SU-DHL-6 (cell line): ENCODE results near the gene CADM1.

Experiments used
- H2AFZ ChIP-seq: fragments of 200-600 bp; sonication (generic); 2 replicates; pipeline ENCODE4 v1.6.1; 2014; ENCODE audit warnings: low read depth, mild to moderate bottlenecking, moderate library complexity, mixed read lengths, antibody characterized with exemption, low read length; ENCODE audit not compliant: severe bottlenecking
- H3F3A ChIP-seq: fragments of 200-600 bp; shearing (Covaris generic); 2 replicates; pipeline ENCODE4 v1.6.0; 2016; ENCODE audit warnings: antibody characterized with exemption, mild to moderate bottlenecking; ENCODE audit not compliant: insufficient read depth
- H3K27ac ChIP-seq: fragments of 200-600 bp; sonication (generic); 2 replicates; pipeline ENCODE4 v1.5.1; 2016; ENCODE audit warnings: low read depth, mild to moderate bottlenecking, low read length, moderate library complexity, mixed read lengths
- H3K27me3 ChIP-seq: fragments of 200-600 bp; sonication (generic), shearing (Covaris generic); 2 replicates; pipeline ENCODE4 v1.6.0; 2014; ENCODE audit warnings: mild to moderate bottlenecking, low read length
- H3K36me3 ChIP-seq: fragments of 200-600 bp; sonication (generic); 2 replicates; pipeline ENCODE4 v1.6.1; 2014; ENCODE audit warnings: mild to moderate bottlenecking, low read length, mixed read lengths
- H3K4me2 ChIP-seq: fragments of 300-600, 200-600 bp; shearing (Covaris generic), sonication (generic); 2 replicates; pipeline ENCODE4 v1.6.0; 2014; ENCODE audit warnings: low read length, low read depth, mild to moderate bottlenecking; ENCODE audit not compliant: poor library complexity, severe bottlenecking
- H3K4me3 ChIP-seq: fragments of 200-600 bp; sonication (generic); 2 replicates; pipeline ENCODE4 v1.5.1; 2014; ENCODE audit warnings: antibody characterized with exemption, low read length, mild to moderate bottlenecking, mixed read lengths; ENCODE audit not compliant: insufficient read depth, poor library complexity, severe bottlenecking
- H3K79me2 ChIP-seq: fragments of 200-600 bp; sonication (generic); 2 replicates; pipeline ENCODE4 v1.6.1; 2014; ENCODE audit warnings: mild to moderate bottlenecking, low read length, moderate library complexity; ENCODE audit not compliant: insufficient read depth
- H3K9ac ChIP-seq: fragments of 200-600 bp; sonication (generic); 2 replicates; pipeline ENCODE4 v1.7.0; 2014; ENCODE audit warnings: mild to moderate bottlenecking, low read length
- H3K9me2 ChIP-seq: fragments of 200-600 bp; sonication (generic); replicated peaks from 2 replicates; pipeline ENCODE4 v1.6.1; 2014; ENCODE audit warnings: low read length; ENCODE audit not compliant: insufficient read depth
- H3K9me3 ChIP-seq: fragments of 200-600 bp; sonication (generic); 2 replicates; pipeline ENCODE4 v1.6.1; 2014; ENCODE audit warnings: low read length, mixed read lengths; ENCODE audit not compliant: insufficient read depth
- H4K20me1 ChIP-seq: fragments of 200-600 bp; sonication (generic); 2 replicates; pipeline ENCODE4 v1.6.1; 2014; ENCODE audit warnings: low read depth, mild to moderate bottlenecking, antibody characterized with exemption, low read length, moderate library complexity, mixed read lengths
- EZH2phosphoT487 ChIP-seq: fragments of 200-600 bp; sonication (generic), shearing (Covaris generic); conservative IDR thresholded peaks from 2 replicates; pipeline ENCODE4 v1.6.1; 2018; ENCODE audit warnings: mild to moderate bottlenecking, antibody characterized with exemption, low read length, moderate library complexity, mixed read lengths
- TF ChIP-seq, protein P1 (sequence below): fragments of 200-600 bp; sonication (generic); IDR thresholded peaks from one replicate; pipeline ENCODE4 v1.5.1; 2017; ENCODE audit warnings: antibody characterized with exemption, mild to moderate bottlenecking, low read length, moderate library complexity; ENCODE audit not compliant: insufficient read depth, poor library complexity, severe bottlenecking

The CADM1 gene

GRCh38 chr11:115244296-115244695 is 259.9 kb downstream of the CADM1 start:
- no peak overlapping the region for H3K9ac ChIP-seq
- H3K27me3 ChIP-seq, result no peaks in the 10 kb centered on the region
- no peaks in the 10 kb centered on the region for H3K9me2 ChIP-seq
- H3K79me2 ChIP-seq, result no peaks in the 10 kb centered on the region
- H3K9me3 ChIP-seq, result no peaks in the 10 kb centered on the region
- H3K4me3 ChIP-seq, result no peak overlapping the region
- H2AFZ ChIP-seq, result no peak overlapping the region
- TF ChIP-seq, protein P1, sequence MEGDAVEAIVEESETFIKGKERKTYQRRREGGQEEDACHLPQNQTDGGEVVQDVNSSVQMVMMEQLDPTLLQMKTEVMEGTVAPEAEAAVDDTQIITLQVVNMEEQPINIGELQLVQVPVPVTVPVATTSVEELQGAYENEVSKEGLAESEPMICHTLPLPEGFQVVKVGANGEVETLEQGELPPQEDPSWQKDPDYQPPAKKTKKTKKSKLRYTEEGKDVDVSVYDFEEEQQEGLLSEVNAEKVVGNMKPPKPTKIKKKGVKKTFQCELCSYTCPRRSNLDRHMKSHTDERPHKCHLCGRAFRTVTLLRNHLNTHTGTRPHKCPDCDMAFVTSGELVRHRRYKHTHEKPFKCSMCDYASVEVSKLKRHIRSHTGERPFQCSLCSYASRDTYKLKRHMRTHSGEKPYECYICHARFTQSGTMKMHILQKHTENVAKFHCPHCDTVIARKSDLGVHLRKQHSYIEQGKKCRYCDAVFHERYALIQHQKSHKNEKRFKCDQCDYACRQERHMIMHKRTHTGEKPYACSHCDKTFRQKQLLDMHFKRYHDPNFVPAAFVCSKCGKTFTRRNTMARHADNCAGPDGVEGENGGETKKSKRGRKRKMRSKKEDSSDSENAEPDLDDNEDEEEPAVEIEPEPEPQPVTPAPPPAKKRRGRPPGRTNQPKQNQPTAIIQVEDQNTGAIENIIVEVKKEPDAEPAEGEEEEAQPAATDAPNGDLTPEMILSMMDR, result no peak
- TF ChIP-seq EZH2phosphoT487, result no peak
- no peaks in the 10 kb centered on the region for H3K36me3 ChIP-seq
- no peaks in the 10 kb centered on the region for H3F3A ChIP-seq
- no peaks in the 10 kb centered on the region for H4K20me1 ChIP-seq
- no peak overlapping the region for H3K4me2 ChIP-seq
- no peak overlapping the region for H3K27ac ChIP-seq

DNA sequence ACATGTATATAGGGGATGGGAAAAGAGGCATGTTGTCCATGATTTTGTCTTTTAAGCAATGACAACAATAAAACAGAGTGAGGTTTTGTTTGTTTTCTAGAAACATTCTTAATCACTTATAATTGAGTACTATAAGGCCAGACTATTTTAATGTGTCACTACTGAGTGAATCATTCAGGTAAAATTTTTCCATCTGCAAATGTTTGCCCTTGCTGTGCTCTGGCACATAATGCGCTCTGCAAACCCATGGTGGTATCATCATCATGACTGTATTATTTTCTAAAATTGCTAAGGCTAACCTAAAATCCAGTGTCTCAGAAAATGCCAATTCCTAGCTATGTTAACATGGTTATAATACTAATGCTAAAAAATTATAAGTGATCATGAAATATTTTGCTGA is 261.2 kb downstream of the CADM1 start:
- Histone ChIP-seq H3K4me2 (no peak overlapping the region), H3K79me2 (no peaks in the 10 kb centered on the region), H3F3A (no peaks in the 10 kb centered on the region), H3K9me3 (no peaks in the 10 kb centered on the region), H3K27me3 (no peaks in the 10 kb centered on the region), H4K20me1 (no peaks in the 10 kb centered on the region), H3K27ac (no peak overlapping the region), H3K4me3 (no peak overlapping the region), H3K36me3 (no peaks in the 10 kb centered on the region), H3K9me2 (no peaks in the 10 kb centered on the region), H2AFZ (no peak overlapping the region), H3K9ac (no peak overlapping the region)
- no peak for TF ChIP-seq EZH2phosphoT487
- TF ChIP-seq, protein P1, result no peak

DNA sequence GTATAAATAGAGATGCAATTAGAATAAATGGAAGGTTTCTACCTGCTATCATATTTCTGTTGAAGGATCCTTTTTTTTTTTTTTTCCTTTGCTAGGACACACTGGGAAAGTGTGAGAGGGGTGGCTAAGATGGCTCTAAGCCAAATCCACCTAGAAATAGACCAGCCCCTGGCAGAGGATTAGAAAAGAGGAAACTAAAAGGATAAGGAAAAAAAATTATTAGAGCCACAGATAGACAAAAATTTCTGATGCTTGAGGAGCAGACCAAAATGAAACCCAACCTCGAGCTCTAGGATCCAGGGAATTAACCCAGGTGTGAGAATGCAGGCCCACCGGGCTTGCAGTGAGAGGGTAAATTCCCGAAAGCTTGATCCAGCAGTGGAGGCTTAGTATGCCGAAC is 262.3 kb downstream of the CADM1 start:
- Histone ChIP-seq H3K9me3 (no peaks in the 10 kb centered on the region), H3F3A (no peaks in the 10 kb centered on the region), H3K79me2 (no peaks in the 10 kb centered on the region), H3K4me2 (no peak overlapping the region), H3K9ac (no peak overlapping the region), H3K27me3 (no peaks in the 10 kb centered on the region), H3K9me2 (no peaks in the 10 kb centered on the region), H3K27ac (no peak overlapping the region), H3K4me3 (no peak overlapping the region), H3K36me3 (no peaks in the 10 kb centered on the region), H2AFZ (no peak overlapping the region), H4K20me1 (no peaks in the 10 kb centered on the region)
- TF ChIP-seq, protein P1, result no peak
- TF ChIP-seq EZH2phosphoT487, result no peak

DNA sequence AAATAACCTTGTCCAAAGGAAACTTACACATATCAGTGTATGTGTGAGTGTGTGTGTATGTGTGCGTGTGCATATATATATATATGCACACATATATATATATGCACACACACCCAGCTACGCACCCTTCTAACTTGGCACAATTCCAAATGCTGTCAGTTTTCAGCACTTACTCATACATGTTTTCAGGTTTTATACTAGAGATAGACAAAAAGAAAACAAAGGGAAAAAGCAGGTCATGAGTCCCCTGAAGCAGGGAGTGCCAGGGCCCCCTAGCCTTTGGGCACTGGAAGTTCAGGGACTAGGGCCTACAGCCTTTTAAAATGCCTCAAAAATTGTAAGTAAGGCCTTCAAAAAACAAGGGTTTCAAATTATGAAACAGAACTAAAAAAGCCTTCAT is 265.4 kb downstream of the CADM1 start:
- Histone ChIP-seq H4K20me1 (no peaks in the 10 kb centered on the region), H3F3A (no peaks in the 10 kb centered on the region), H3K4me3 (no peak overlapping the region), H3K27me3 (no peaks in the 10 kb centered on the region), H3K9ac (no peak overlapping the region), H3K9me2 (no peaks in the 10 kb centered on the region), H2AFZ (no peak overlapping the region), H3K27ac (no peak overlapping the region), H3K4me2 (no peak overlapping the region), H3K36me3 (no peaks in the 10 kb centered on the region), H3K79me2 (no peaks in the 10 kb centered on the region), H3K9me3 (no peaks in the 10 kb centered on the region)
- TF ChIP-seq, protein P1, result no peak
- no peak for TF ChIP-seq EZH2phosphoT487
